Osteoblast (primary cell): ENCODE results near the gene BTD. TPM values are rescaled to one million over a fixed set of nuclear protein-coding genes. Genes with fewer than 3 reads are reported as not detected.
A peak's percentile ranks its signal among the peaks of the same experiment; 100 is the strongest.

Experiments used
- DNase-seq: peaks from one replicate; pipeline ENCODE4 v3.0.0; 2011; ENCODE audit warnings: low spot score, mixed read lengths; ENCODE audit not compliant: insufficient read length; ENCODE audit errors: missing footprints
- H2AFZ ChIP-seq: 2 replicates; pipeline ENCODE4 v1.6.0; 2011; ENCODE audit warnings: mild to moderate bottlenecking, low read length
- H3K27ac ChIP-seq: 2 replicates; pipeline ENCODE4 v1.5.1; 2011; ENCODE audit warnings: mild to moderate bottlenecking, low read depth, low read length, moderate library complexity
- H3K27me3 ChIP-seq: 2 replicates; pipeline ENCODE4 v1.6.0; 2012; ENCODE audit warnings: mild to moderate bottlenecking, control low read depth, inconsistent platforms, low read length, moderate library complexity; ENCODE audit not compliant: insufficient read depth
- H3K36me3 ChIP-seq: 2 replicates; pipeline ENCODE4 v1.5.1; 2011; ENCODE audit warnings: mild to moderate bottlenecking, low read length, control low read depth, moderate library complexity; ENCODE audit not compliant: insufficient read depth
- H3K4me1 ChIP-seq: 2 replicates; pipeline ENCODE4 v1.5.1; 2011; ENCODE audit warnings: mild to moderate bottlenecking, low read length, control low read depth, moderate library complexity; ENCODE audit not compliant: insufficient read depth
- H3K4me2 ChIP-seq: 2 replicates; pipeline ENCODE4 v1.6.0; 2011; ENCODE audit warnings: mild to moderate bottlenecking, low read length; ENCODE audit not compliant: insufficient read depth
- H3K4me3 ChIP-seq: fragments of 200-600 bp; sonication (generic); 3 replicates; pipeline ENCODE4 v1.5.1; 2012; ENCODE audit warnings: mild to moderate bottlenecking, low read length, inconsistent platforms; ENCODE audit not compliant: insufficient read depth
- H3K79me2 ChIP-seq: 2 replicates; pipeline ENCODE4 v1.6.0; 2012; ENCODE audit warnings: mild to moderate bottlenecking, low read length, control low read depth, inconsistent platforms; ENCODE audit not compliant: insufficient read depth
- H3K9me3 ChIP-seq: 2 replicates; pipeline ENCODE4 v1.5.1; 2011; ENCODE audit warnings: low read depth, low read length, control low read depth
- H4K20me1 ChIP-seq: 2 replicates; pipeline ENCODE4 v1.6.0; 2012; ENCODE audit warnings: mild to moderate bottlenecking, low read length, control low read depth; ENCODE audit not compliant: insufficient read depth
- total RNA-seq: library from RNA; depleted of rRNA; stranded (reverse); fragments of >200 nt; gene quantifications from 2 replicates; pipeline ENCODE4 v1.2.3, GENCODE V29; 2012
- TF ChIP-seq, protein P1 (sequence below): IDR thresholded peaks from 2 replicates; pipeline ENCODE4 v1.5.1; 2011; ENCODE audit warnings: mild to moderate bottlenecking, low read depth, low read length, moderate library complexity; ENCODE audit errors: extremely low read depth

Gene BTD
- total RNA-seq, 1 donor, result 31.1 TPM

DNA sequence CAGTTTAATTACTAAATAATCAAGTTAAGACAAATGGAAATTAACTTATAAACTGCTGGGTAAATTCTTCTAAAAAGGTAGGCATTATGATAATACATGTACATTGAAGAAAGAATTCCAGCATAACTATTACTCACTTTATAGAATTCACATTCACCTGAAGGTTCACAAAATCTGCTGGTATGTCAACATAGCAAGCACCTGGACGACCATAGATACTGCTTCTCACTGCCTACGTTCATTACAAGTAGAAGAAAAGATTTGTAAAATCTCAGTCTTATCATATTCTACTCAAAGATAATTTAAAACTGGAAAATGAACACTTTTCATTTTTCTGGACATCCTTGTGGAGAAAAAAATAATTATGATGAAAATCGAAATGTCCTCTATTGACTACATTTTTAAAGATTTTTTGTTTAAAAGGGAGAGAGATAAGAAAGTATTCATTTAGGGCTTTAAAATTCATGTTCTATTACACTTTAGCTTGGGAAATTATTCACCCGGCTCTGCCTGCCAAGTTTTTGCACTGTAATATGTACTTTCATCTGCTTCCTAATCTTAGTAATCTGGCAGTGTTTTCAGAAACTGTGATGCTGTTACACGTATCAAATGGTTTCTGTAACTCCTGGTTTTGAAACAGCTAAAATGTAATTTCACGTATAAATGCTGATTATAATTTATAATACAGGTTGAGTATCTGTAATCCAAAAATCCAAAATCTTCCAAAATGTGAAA, 16.3 kb upstream of the BTD start:
- H3K9me3 ChIP-seq, result no peaks in the 10 kb centered on the region
- no peak for DNase-seq
- no peak overlapping the region for H2AFZ ChIP-seq
- H3K27ac ChIP-seq, result peak overlapping the region; percentile 25
- no peaks in the 10 kb centered on the region for H4K20me1 ChIP-seq
- no peaks in the 10 kb centered on the region for H3K79me2 ChIP-seq
- peaks cover 12% of the 10 kb centered on the region for H3K36me3 ChIP-seq
- H3K4me2 ChIP-seq, result no peak overlapping the region
- no peak overlapping the region for H3K4me3 ChIP-seq
- no peaks in the 10 kb centered on the region for H3K27me3 ChIP-seq
- TF ChIP-seq, protein P1, sequence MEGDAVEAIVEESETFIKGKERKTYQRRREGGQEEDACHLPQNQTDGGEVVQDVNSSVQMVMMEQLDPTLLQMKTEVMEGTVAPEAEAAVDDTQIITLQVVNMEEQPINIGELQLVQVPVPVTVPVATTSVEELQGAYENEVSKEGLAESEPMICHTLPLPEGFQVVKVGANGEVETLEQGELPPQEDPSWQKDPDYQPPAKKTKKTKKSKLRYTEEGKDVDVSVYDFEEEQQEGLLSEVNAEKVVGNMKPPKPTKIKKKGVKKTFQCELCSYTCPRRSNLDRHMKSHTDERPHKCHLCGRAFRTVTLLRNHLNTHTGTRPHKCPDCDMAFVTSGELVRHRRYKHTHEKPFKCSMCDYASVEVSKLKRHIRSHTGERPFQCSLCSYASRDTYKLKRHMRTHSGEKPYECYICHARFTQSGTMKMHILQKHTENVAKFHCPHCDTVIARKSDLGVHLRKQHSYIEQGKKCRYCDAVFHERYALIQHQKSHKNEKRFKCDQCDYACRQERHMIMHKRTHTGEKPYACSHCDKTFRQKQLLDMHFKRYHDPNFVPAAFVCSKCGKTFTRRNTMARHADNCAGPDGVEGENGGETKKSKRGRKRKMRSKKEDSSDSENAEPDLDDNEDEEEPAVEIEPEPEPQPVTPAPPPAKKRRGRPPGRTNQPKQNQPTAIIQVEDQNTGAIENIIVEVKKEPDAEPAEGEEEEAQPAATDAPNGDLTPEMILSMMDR, result no peak
- H3K4me1 ChIP-seq, result peaks cover 13% of the 10 kb centered on the region

DNA sequence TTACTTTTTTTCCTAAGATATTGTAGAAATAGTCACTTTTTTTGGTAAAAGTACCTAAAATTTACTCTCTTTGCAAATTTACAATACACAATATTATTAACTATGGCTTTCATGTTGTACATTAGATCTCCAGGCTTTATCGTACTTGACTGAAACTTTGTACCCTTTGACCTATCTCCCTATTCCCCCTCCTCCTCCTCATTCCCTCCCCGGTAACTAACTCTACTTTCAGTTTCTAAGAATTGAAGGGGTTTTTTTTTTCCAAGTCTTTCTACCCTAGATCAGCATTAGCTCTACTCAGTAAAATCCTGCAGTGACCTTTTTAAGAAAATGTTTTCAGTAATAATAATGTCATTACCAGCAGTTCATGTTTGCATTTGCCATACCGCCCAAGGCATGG, 10.3 kb upstream of the BTD start:
- H3K27me3 ChIP-seq, result no peaks in the 10 kb centered on the region
- no peaks in the 10 kb centered on the region for H3K9me3 ChIP-seq
- no peaks in the 10 kb centered on the region for H3K4me1 ChIP-seq
- peaks cover 14% of the 10 kb centered on the region for H3K36me3 ChIP-seq
- DNase-seq, result no peak
- H3K79me2 ChIP-seq, result no peaks in the 10 kb centered on the region
- H3K4me2 ChIP-seq, result no peak overlapping the region
- H3K27ac ChIP-seq, result no peak overlapping the region
- H3K4me3 ChIP-seq, result no peak overlapping the region
- no peaks in the 10 kb centered on the region for H4K20me1 ChIP-seq
- TF ChIP-seq, protein P1, result no peak
- no peak overlapping the region for H2AFZ ChIP-seq

DNA sequence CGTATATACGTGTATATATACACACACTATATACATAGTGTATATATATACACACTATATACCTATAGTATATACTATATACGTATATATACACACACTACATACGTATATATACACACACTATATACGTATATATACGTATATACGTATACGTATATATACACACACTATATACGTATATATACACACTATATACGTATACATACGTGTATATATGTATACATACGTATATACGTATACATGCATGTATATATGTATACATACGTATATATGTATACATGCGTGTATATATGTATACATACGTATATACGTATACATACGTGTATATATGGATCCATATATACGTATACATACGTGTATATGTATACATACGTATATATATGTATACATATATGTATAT, 9.6 kb upstream of the BTD start:
- Histone ChIP-seq H2AFZ (no peak overlapping the region), H3K79me2 (no peaks in the 10 kb centered on the region), H4K20me1 (no peaks in the 10 kb centered on the region), H3K27me3 (no peaks in the 10 kb centered on the region), H3K4me3 (no peak overlapping the region), H3K4me2 (no peak overlapping the region), H3K9me3 (no peaks in the 10 kb centered on the region), H3K27ac (no peak overlapping the region), H3K36me3 (peaks cover 14% of the 10 kb centered on the region), H3K4me1 (no peaks in the 10 kb centered on the region)
- TF ChIP-seq, protein P1, result no peak
- DNase-seq, result no peak

DNA sequence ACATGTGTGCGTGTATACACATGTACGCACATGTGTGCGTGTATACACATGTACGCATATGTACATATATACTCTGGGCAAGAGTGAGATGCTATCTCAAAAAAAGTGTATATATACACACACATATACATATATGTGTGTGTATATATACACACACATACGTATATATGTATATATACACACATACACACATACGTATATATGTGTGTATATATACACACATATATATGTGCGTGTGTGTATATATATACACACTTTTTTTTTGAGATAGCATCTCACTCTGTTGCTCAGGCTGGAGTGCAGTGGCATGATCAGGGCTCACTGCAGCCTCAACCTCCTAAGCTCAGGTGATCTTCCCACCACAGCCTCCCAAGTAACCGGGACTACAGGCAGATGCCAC, 8.6 kb upstream of the BTD start:
- no peak overlapping the region for H3K4me3 ChIP-seq
- no peaks in the 10 kb centered on the region for H4K20me1 ChIP-seq
- H3K9me3 ChIP-seq, result no peaks in the 10 kb centered on the region
- H3K27me3 ChIP-seq, result no peaks in the 10 kb centered on the region
- H3K36me3 ChIP-seq, result peaks cover 18% of the 10 kb centered on the region
- H3K4me2 ChIP-seq, result no peak overlapping the region
- no peaks in the 10 kb centered on the region for H3K79me2 ChIP-seq
- H3K27ac ChIP-seq, result no peak overlapping the region
- DNase-seq, result no peak
- H2AFZ ChIP-seq, result no peak overlapping the region
- H3K4me1 ChIP-seq, result no peaks in the 10 kb centered on the region
- TF ChIP-seq, protein P1, result no peak
